SH-SY5Y (cell line): ENCODE measurements around the gene SOS1.

ENCODE experiments used
- GATA2 ChIP-seq: IDR thresholded peaks from 2 replicates; pipeline ENCODE4 v1.6.1; 2011; ENCODE audit warnings: mild to moderate bottlenecking, low read depth, low read length
- GATA3 ChIP-seq: IDR thresholded peaks from 2 replicates; pipeline ENCODE4 v1.6.1; 2011; ENCODE audit warnings: low read depth, mild to moderate bottlenecking, low read length, moderate library complexity

DNA sequence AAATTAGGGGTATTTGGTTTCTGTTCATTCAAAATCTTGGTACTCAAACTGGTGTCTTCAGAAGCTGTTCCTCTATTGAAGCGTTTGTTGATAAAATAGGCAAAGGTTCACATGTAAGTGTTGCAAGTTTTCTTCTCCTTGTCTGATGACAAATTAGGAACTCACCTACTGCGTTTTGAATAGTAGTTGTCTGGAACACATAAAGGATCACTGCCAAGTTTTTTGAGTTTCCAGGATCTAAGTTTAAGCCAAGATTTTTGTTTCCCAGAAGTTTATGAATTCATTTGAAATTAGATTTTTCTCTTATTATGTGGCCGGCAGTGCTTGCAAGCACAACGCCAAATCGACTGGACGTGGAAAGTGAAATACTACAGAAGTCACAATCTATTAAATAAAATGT is 145.8 kb downstream of the SOS1 start:
- TF ChIP-seq GATA3 = no peak
- no peak for TF ChIP-seq GATA2
